OCI-LY3 (cell line): ENCODE measurements around the gene XXYLT1.

Experiments
- EZH2phosphoT487 ChIP-seq: fragments of 200-600 bp; shearing (Covaris generic); IDR thresholded peaks from 2 replicates; pipeline ENCODE4 v1.6.1; 2018; ENCODE audit warnings: antibody characterized with exemption, mixed run types, low read depth
- TF ChIP-seq, protein P1 (sequence below): fragments of 200-600, 300-600 bp; sonication (generic); IDR thresholded peaks from 2 replicates; pipeline ENCODE4 v1.5.1; 2014; ENCODE audit warnings: antibody characterized with exemption, low read length, low read depth

DNA sequence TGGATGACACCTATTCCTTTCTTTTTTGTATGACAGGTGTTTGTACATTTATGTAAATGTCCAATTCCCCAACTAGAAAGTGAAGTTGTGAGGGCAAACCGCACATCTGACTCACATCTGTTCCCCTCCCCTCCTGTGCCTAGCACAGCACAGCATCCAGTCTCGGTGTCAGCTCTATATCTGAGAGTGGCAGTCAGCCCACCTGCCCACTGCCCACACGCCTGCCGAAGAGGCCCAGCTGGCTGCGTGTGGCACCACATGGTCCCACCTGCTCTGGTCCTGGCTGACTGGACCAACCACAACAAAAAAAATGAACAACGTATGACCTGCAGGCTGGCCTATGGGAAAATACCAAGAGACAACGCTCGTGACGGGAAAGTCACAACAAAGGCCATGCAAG lies 62.8 kb downstream of the XXYLT1 start:
- TF ChIP-seq, protein P1, sequence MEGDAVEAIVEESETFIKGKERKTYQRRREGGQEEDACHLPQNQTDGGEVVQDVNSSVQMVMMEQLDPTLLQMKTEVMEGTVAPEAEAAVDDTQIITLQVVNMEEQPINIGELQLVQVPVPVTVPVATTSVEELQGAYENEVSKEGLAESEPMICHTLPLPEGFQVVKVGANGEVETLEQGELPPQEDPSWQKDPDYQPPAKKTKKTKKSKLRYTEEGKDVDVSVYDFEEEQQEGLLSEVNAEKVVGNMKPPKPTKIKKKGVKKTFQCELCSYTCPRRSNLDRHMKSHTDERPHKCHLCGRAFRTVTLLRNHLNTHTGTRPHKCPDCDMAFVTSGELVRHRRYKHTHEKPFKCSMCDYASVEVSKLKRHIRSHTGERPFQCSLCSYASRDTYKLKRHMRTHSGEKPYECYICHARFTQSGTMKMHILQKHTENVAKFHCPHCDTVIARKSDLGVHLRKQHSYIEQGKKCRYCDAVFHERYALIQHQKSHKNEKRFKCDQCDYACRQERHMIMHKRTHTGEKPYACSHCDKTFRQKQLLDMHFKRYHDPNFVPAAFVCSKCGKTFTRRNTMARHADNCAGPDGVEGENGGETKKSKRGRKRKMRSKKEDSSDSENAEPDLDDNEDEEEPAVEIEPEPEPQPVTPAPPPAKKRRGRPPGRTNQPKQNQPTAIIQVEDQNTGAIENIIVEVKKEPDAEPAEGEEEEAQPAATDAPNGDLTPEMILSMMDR: no peak
- no peak for TF ChIP-seq EZH2phosphoT487
